Activated CD8-positive, alpha-beta memory T cell treated with anti-CD3 and anti-CD28 coated beads, Interleukin-2, amount 10 ng/mL, durations not matched to agents 7 days and 5 days (primary cell): ENCODE measurements around the gene CAGE1. TPM values are rescaled to one million over a fixed set of nuclear protein-coding genes. Genes with fewer than 3 reads are reported as not detected.

Experiments
- total RNA-seq, 2 experiments: library from RNA; stranded (reverse); gene quantifications; one replicate each; pipeline ENCODE4 v1.2.3, GENCODE V29; 2021

Gene CAGE1
- total RNA-seq, 2 experiments from 2014 or later = 0.18 TPM; not detected in 1

Other genes starting within 250 kb of the CAGE1 start
- 100 to 1,000 TPM; 119 to 163 TPM for gene SSR1, start 76.5 kb downstream of the CAGE1 start, total RNA-seq
- gene RIOK1, start 66 bp upstream of the CAGE1 start, total RNA-seq = 10 to 100 TPM; 26.1 to 42.5 TPM
- under 1 TPM; 0.09 to 0.12 TPM for gene DSP, start 151.9 kb upstream of the CAGE1 start, total RNA-seq
- gene SNRNP48, start 200.5 kb upstream of the CAGE1 start, total RNA-seq = 10 to 100 TPM; 14.3 to 15.1 TPM